Measurements from ENCODE around the gene DENND1A. TPM values are rescaled to one million over a fixed set of nuclear protein-coding genes. Genes with fewer than 3 reads are reported as not detected.

The DENND1A gene
- total RNA-seq, 1 donor from 2014 or later, result 48.1 TPM

GRCh38 chr9:123435471-123435870 is 494.5 kb downstream of the DENND1A start:
- Histone ChIP-seq H3F3A (ENCODE audit: low read depth) (peaks cover 42% of the 10 kb centered on the region), H3K27ac (peak overlapping the region; percentile 57), H3K4me3 (no peak overlapping the region), H3K79me2 (ENCODE audit: low read depth) (no peaks in the 10 kb centered on the region), H3K27me3 (no peaks in the 10 kb centered on the region), H3K9ac (no peak overlapping the region), H3K36me3 (no peaks in the 10 kb centered on the region), H3K4me1 (peaks cover 58% of the 10 kb centered on the region), H3K4me2 (no peak overlapping the region), H2AFZ (replicated peaks) (no peak overlapping the region), H3K9me3 (ENCODE audit: low read depth) (no peaks in the 10 kb centered on the region), H4K20me1 (ENCODE audit: low read depth) (no peaks in the 10 kb centered on the region)
- H3K27me3 Mint-ChIP-seq (ENCODE audit: insufficient read depth, low read depth), result peaks cover 8% of the 10 kb centered on the region
- no peak overlapping the region for H3K27ac Mint-ChIP-seq
- H3K36me3 Mint-ChIP-seq, result peaks cover 6% of the 10 kb centered on the region
- H3K9me3 Mint-ChIP-seq, result peaks cover 2% of the 10 kb centered on the region
- no peak overlapping the region for H3K4me3 Mint-ChIP-seq
- no peak for TF ChIP-seq EZH2phosphoT487 (IDR thresholded peaks at IDR 0.05)
- no peak for TF ChIP-seq CTCF (IDR thresholded peaks at IDR 0.05)
- no peak for TF ChIP-seq EZH2 (IDR thresholded peaks at IDR 0.05)
- no peak for DNase-seq (ENCODE audit: low spot score)
- peaks cover 67% of the 10 kb centered on the region for H3K4me1 Mint-ChIP-seq

DNA sequence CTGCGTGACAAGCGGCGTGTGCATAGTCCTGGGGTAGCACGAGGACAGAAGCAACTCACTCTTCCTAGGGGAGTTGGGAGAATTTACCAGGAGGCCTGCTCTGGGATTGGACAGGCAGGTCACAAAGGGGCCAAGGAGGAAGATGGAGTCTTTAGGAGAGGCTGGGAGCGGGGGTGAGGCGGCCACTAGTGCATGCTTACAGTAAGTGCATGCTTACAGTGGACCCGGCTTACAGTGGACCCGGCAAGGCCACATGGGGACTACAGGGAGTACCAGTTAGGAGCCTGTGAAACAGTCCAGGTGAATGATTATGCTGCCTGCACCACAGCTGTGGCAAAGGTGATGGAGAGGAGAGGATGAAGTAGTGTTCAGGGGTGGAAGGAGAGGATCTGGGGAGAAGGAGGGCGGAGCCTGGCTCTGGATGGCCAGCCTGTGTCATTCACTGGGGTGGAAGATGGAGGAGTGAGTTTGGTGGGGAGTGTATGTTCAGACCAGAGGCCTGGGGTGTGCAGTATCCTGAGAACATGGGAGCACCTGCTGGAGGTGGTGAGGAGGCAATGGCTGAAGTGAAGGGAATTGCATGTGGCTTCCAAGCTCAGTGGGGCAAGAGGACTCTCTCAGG is 495.2 kb downstream of the DENND1A start:
- peak; percentile 56 for DNase-seq (ENCODE audit: low spot score)
- Histone ChIP-seq H3K9ac (no peak overlapping the region), H3K4me2 (no peak overlapping the region), H2AFZ (replicated peaks) (no peak overlapping the region), H4K20me1 (ENCODE audit: low read depth) (no peaks in the 10 kb centered on the region), H3K27ac (no peak overlapping the region), H3K4me3 (no peak overlapping the region), H3K9me3 (ENCODE audit: low read depth) (no peaks in the 10 kb centered on the region), H3K79me2 (ENCODE audit: low read depth) (no peaks in the 10 kb centered on the region), H3K27me3 (no peaks in the 10 kb centered on the region), H3K4me1 (peaks cover 51% of the 10 kb centered on the region), H3K36me3 (peaks cover 3% of the 10 kb centered on the region), H3F3A (ENCODE audit: low read depth) (peaks cover 35% of the 10 kb centered on the region)
- TF ChIP-seq CTCF (IDR thresholded peaks at IDR 0.05), result peak; percentile 40
- TF ChIP-seq EZH2phosphoT487 (IDR thresholded peaks at IDR 0.05), result no peak
- peaks cover 14% of the 10 kb centered on the region for H3K36me3 Mint-ChIP-seq
- H3K9me3 Mint-ChIP-seq, result peaks cover 2% of the 10 kb centered on the region
- H3K27me3 Mint-ChIP-seq (ENCODE audit: insufficient read depth, low read depth), result peaks cover 10% of the 10 kb centered on the region
- H3K4me1 Mint-ChIP-seq, result peaks cover 59% of the 10 kb centered on the region
- H3K4me3 Mint-ChIP-seq, result no peak overlapping the region
- peak overlapping the region; percentile 1 for H3K27ac Mint-ChIP-seq

DNA sequence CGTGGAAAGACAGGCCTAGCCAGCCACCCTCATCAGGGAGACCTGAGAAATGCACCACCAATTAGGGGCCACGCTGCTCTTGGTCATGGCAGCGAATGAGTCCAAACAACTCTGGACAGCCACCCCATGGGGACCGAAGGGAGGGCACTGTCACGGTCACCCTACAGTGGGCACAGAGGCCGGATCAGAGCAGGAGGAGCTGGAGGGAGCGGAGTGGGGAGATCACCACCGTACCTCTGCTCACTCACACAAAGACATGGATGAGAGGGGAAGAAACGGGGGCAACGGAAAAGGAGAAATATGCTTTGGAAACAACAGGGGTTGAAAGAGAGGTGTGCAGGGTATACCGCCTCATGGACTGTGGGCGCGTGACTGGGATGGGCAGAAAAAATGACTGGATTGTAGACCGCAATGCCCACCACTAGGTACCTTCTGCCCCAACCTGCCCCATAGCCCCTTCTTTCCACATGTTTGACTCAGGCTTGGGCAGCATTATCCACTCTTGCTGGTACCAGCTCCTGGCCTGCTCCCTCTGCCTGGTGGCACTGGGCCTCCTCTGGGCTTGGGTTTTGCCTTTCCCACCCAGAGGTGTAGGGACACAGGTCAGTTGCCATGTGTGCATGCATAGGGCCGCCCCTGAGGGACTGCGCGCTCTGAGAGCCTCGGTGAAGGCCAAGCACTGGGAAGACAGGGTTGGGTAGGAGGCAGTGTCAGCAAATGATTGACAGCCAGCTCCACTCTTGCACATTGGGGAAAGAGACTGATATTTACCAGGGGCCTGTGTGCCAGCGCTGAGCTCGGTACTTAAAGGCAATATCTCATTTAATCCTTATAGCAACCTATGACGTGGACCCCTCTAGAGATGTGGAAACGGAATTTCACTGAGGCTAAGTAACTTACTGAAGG is 497.3 kb downstream of the DENND1A start:
- Histone ChIP-seq H4K20me1 (ENCODE audit: low read depth) (no peaks in the 10 kb centered on the region), H3K27me3 (no peaks in the 10 kb centered on the region), H3K4me2 (no peak overlapping the region), H3K4me1 (peaks cover 29% of the 10 kb centered on the region), H3F3A (ENCODE audit: low read depth) (peaks cover 13% of the 10 kb centered on the region), H3K4me3 (no peak overlapping the region), H3K9ac (no peak overlapping the region), H3K9me3 (ENCODE audit: low read depth) (no peaks in the 10 kb centered on the region), H3K27ac (no peak overlapping the region), H2AFZ (replicated peaks) (no peak overlapping the region), H3K79me2 (ENCODE audit: low read depth) (no peaks in the 10 kb centered on the region), H3K36me3 (peaks cover 4% of the 10 kb centered on the region)
- peaks cover 21% of the 10 kb centered on the region for H3K36me3 Mint-ChIP-seq
- no peak overlapping the region for H3K4me3 Mint-ChIP-seq
- peaks cover 38% of the 10 kb centered on the region for H3K4me1 Mint-ChIP-seq
- DNase-seq (ENCODE audit: low spot score), result no peak
- peaks cover 9% of the 10 kb centered on the region for H3K9me3 Mint-ChIP-seq
- no peak for TF ChIP-seq CTCF (IDR thresholded peaks at IDR 0.05)
- no peak for TF ChIP-seq EZH2 (IDR thresholded peaks at IDR 0.05)
- H3K27ac Mint-ChIP-seq, result peak overlapping the region; percentile 67
- H3K27me3 Mint-ChIP-seq (ENCODE audit: insufficient read depth, low read depth), result peaks cover 14% of the 10 kb centered on the region
